Neuronal stem cell (in vitro differentiated cells): ENCODE results near the gene C20orf141.
A peak's percentile ranks its signal among the peaks of the same experiment; 100 is the strongest.

Experiments
- DNase-seq: peaks from one replicate; pipeline ENCODE4 v3.0.0-alpha.2; 2013; ENCODE audit warnings: low spot score
- H2AFZ ChIP-seq: one replicate; pipeline ENCODE4 v1.6.1; 2013; ENCODE audit warnings: mild to moderate bottlenecking, low read length, inconsistent platforms
- H2AK5ac ChIP-seq: 2 replicates; pipeline ENCODE4 v1.6.1; 2013; ENCODE audit warnings: low read depth, mild to moderate bottlenecking, inconsistent platforms, low read length, moderate library complexity, mixed read lengths
- H2BK120ac ChIP-seq: 2 replicates; pipeline ENCODE4 v1.6.1; 2013; ENCODE audit warnings: low read depth, mild to moderate bottlenecking, inconsistent platforms, low read length, moderate library complexity, mixed read lengths
- H2BK12ac ChIP-seq: one replicate; pipeline ENCODE4 v1.6.1; 2013; ENCODE audit warnings: low read length, inconsistent platforms
- H2BK15ac ChIP-seq: 2 replicates; pipeline ENCODE4 v1.6.1; 2013; ENCODE audit warnings: mild to moderate bottlenecking, low read length, inconsistent platforms, mixed read lengths
- H2BK5ac ChIP-seq: one replicate; pipeline ENCODE4 v1.6.1; 2013; ENCODE audit warnings: inconsistent platforms, mild to moderate bottlenecking, low read length, moderate library complexity
- H3K14ac ChIP-seq: one replicate; pipeline ENCODE4 v1.6.1; 2013; ENCODE audit warnings: low read length, inconsistent platforms
- H3K18ac ChIP-seq: 2 replicates; pipeline ENCODE4 v1.6.1; 2013; ENCODE audit warnings: low read length, inconsistent platforms
- H3K23ac ChIP-seq: 2 replicates; pipeline ENCODE4 v1.6.1; 2013; ENCODE audit warnings: low read depth, mild to moderate bottlenecking, mixed read lengths, low read length, inconsistent platforms; ENCODE audit not compliant: poor library complexity
- H3K27ac ChIP-seq: replicated peaks from 3 replicates; pipeline ENCODE4 v1.5.1; 2013; ENCODE audit warnings: low read length, inconsistent platforms
- H3K27me3 ChIP-seq, 3 experiments: 2 replicates each; pipeline ENCODE4 v1.6.1; 2013; ENCODE audit warnings: low read length in 3 of 3, mild to moderate bottlenecking in 2 of 3, inconsistent platforms in 1 of 3, low read depth in 1 of 3, mixed read lengths in 1 of 3, moderate library complexity in 1 of 3; ENCODE audit not compliant: control insufficient read depth in 3 of 3, insufficient read depth in 3 of 3
- H3K36me3 ChIP-seq, 2 donors: replicated peaks in 1 of 2; 2 replicates each; pipeline ENCODE4 v1.6.1; 2013; ENCODE audit warnings: low read length in 2 of 2; ENCODE audit not compliant: control insufficient read depth in 2 of 2, insufficient read depth in 2 of 2
- H3K4ac ChIP-seq: 2 replicates; pipeline ENCODE4 v1.6.1; 2013; ENCODE audit warnings: inconsistent platforms, mild to moderate bottlenecking, low read length, moderate library complexity
- H3K4me1 ChIP-seq, 2 donors: 1 replicate in 1 of 2; 2 replicates in 1 of 2; pipeline ENCODE4 v1.6.1; 2013; ENCODE audit warnings: low read length in 2 of 2, low read depth in 1 of 2; ENCODE audit not compliant: control insufficient read depth in 2 of 2, insufficient read depth in 1 of 2
- H3K4me2 ChIP-seq: one replicate; pipeline ENCODE4 v1.6.1; 2013; ENCODE audit warnings: mild to moderate bottlenecking, low read length, inconsistent platforms; ENCODE audit not compliant: insufficient read depth, poor library complexity, severe bottlenecking
- H3K4me3 ChIP-seq, 2 donors: 2 replicates each; pipeline ENCODE4 v1.5.1; 2013; ENCODE audit warnings: low read length in 2 of 2, mild to moderate bottlenecking in 2 of 2, inconsistent platforms in 1 of 2, moderate library complexity in 1 of 2
- H3K79me1 ChIP-seq: one replicate; pipeline ENCODE4 v1.6.1; 2013; ENCODE audit warnings: low read depth, mild to moderate bottlenecking, inconsistent platforms, low read length, moderate library complexity
- H3K9ac ChIP-seq: one replicate; pipeline ENCODE4 v1.6.1; 2013; ENCODE audit warnings: mild to moderate bottlenecking, low read depth, low read length, inconsistent platforms; ENCODE audit not compliant: poor library complexity
- H3K9me3 ChIP-seq, 2 donors: replicated peaks in 1 of 2; 2 replicates each; pipeline versions ENCODE3 to v1.6.1; 2013; ENCODE audit warnings: low read length in 2 of 2, mild to moderate bottlenecking in 2 of 2, inconsistent platforms in 1 of 2, low read depth in 1 of 2, mixed read lengths in 1 of 2, moderate library complexity in 1 of 2; ENCODE audit not compliant: control insufficient read depth in 2 of 2, insufficient read depth in 1 of 2
- H4K8ac ChIP-seq: one replicate; pipeline ENCODE4 v1.6.1; 2013; ENCODE audit warnings: low read depth, mild to moderate bottlenecking, inconsistent platforms, low read length, moderate library complexity
- H4K91ac ChIP-seq: one replicate; pipeline ENCODE4 v1.6.1; 2013; ENCODE audit warnings: low read length, low read depth, mild to moderate bottlenecking, inconsistent platforms; ENCODE audit not compliant: poor library complexity
- WGBS, 2 donors: extraction: QIAGEN DNeasy Blood & Tissue Kit; methylation state at CpG; one replicate each; pipeline ENCODE4 v1.1.7; 2013; ENCODE audit warnings: missing lambda C conversion rate in 2 of 2, mixed read lengths in 1 of 2; ENCODE audit not compliant: insufficient read length in 2 of 2, insufficient replicate concordance in 1 of 2; ENCODE audit errors: extremely low coverage in 2 of 2; 5-methylcytosine and 5-hydroxymethylcytosine counted together

Gene C20orf141

DNA sequence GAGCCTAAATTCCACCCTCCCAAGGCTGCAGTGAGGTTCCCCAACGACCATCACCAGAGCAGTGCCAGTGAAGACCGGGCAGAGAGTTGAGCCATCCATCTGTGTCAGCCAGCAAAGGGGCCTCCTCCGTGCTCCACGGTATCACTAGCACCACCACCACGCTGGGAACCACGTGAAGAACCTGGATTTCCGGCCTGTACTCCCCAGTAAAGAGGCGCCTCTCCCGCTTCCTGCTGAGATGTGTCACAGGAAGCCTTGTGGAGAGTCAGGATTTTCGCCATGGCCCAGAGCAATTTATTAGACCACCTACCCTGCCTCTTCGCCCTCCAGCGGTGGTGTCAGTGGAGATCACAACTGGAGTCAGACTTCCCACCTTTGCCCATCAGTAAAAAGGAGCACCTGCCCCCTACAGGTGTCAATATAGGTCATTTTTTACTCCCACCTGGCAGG, 43.1 kb upstream of the C20orf141 start:
- no peak overlapping the region for H2AK5ac ChIP-seq
- H3K4me2 ChIP-seq = no peak overlapping the region
- H3K27ac ChIP-seq = no peak overlapping the region
- no peak overlapping the region for H4K91ac ChIP-seq
- no peak overlapping the region for H2BK15ac ChIP-seq
- H2BK120ac ChIP-seq = no peak overlapping the region
- DNase-seq = no peak
- H3K79me1 ChIP-seq = no peaks in the 10 kb centered on the region
- H2BK12ac ChIP-seq = no peak overlapping the region
- WGBS, 2 donors = no CpG with 5 or more reads among the region's 12 CpGs
- H3K27me3 ChIP-seq = peaks cover 0 to 41% (median 0%) of the 10 kb centered on the region in 3 experiments
- H3K9ac ChIP-seq = peak overlapping the region; percentile 51
- H2AFZ ChIP-seq = no peak overlapping the region
- peaks cover 1 to 3% of the 10 kb centered on the region in 2 donors for H3K9me3 ChIP-seq
- no peak overlapping the region for H3K23ac ChIP-seq
- H4K8ac ChIP-seq = no peak overlapping the region
- peak overlapping the region; percentile 45 for H3K18ac ChIP-seq
- H3K36me3 ChIP-seq = no peaks in the 10 kb centered on the region
- no peak overlapping the region for H3K4me3 ChIP-seq
- H3K4me1 ChIP-seq = no peaks in the 10 kb centered on the region
- H3K4ac ChIP-seq = no peak overlapping the region
- H3K14ac ChIP-seq = no peak overlapping the region
- no peak overlapping the region for H2BK5ac ChIP-seq

GRCh38 chr20:2773812-2774211, 41.0 kb upstream of the C20orf141 start:
- H3K9ac ChIP-seq = no peak overlapping the region
- H3K9me3 ChIP-seq = peaks cover 1 to 3% of the 10 kb centered on the region in 2 donors
- H4K91ac ChIP-seq = no peak overlapping the region
- no peaks in the 10 kb centered on the region for H3K36me3 ChIP-seq
- H3K18ac ChIP-seq = no peak overlapping the region
- no peak overlapping the region for H2BK5ac ChIP-seq
- no peak overlapping the region for H2BK12ac ChIP-seq
- H3K27ac ChIP-seq = no peak overlapping the region
- no peak overlapping the region for H4K8ac ChIP-seq
- no peak overlapping the region for H2BK120ac ChIP-seq
- H3K4ac ChIP-seq = no peak overlapping the region
- no peak for DNase-seq
- H3K23ac ChIP-seq = no peak overlapping the region
- no peaks in the 10 kb centered on the region for H3K4me1 ChIP-seq
- no peaks in the 10 kb centered on the region for H3K79me1 ChIP-seq
- H2AFZ ChIP-seq = no peak overlapping the region
- H3K4me3 ChIP-seq = no peak overlapping the region
- no peak overlapping the region for H2AK5ac ChIP-seq
- no peak overlapping the region for H2BK15ac ChIP-seq
- H3K4me2 ChIP-seq = no peak overlapping the region
- WGBS, 2 donors = no CpG with 5 or more reads among the region's 9 CpGs
- H3K27me3 ChIP-seq = peaks cover 0 to 24% (median 0%) of the 10 kb centered on the region in 3 experiments
- H3K14ac ChIP-seq = no peak overlapping the region

- no peak overlapping the region for H3K9ac ChIP-seq
Observed at GRCh38 chr20:2775139-2775538, 39.6 kb upstream of the C20orf141 start.

DNA sequence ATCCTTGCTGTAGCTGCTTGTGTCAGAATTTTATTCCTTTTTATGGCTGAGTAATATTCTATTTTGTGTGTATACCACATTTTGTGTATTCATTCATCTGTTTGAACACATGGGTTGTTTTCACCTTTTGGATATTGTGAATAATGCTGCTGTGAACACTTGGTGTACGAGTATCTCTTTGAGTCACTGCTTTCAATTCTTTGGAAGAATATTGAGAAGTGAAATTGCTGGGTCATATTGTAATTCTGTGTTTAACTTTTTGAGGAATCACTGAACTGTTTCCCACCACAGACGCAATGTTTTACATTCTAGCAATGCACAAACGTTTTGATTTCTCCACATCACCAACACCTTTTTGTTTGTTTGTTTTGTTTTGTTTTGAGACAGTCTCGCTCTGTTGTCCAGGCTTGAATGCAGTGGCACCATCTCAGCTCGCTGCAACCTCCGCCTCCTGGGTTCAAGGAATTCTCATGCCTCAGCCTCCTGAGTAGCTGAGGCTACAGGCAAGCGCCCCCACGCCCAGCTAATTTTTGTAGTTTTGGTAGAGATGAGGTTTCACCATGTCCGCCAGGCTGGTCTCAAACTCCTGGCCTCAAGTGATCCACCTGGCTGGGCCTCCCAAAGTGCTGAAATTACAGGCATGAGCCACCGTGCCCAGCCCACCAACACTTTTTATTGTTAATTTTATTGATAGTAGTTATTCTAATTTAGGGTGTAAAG, 36.0 kb upstream of the C20orf141 start:
- Histone ChIP-seq H2BK15ac (no peak overlapping the region), H3K36me3 (no peaks in the 10 kb centered on the region), H3K27ac (no peak overlapping the region), H3K79me1 (no peaks in the 10 kb centered on the region), H3K9ac (no peak overlapping the region), H3K4me2 (no peak overlapping the region), H3K27me3 (peaks cover 0 to 3% (median 2%) of the 10 kb centered on the region in 3 experiments), H3K23ac (no peak overlapping the region), H2BK120ac (no peak overlapping the region), H4K91ac (no peak overlapping the region), H2BK12ac (no peak overlapping the region), H3K4me3 (no peak overlapping the region), H3K14ac (no peak overlapping the region), H2AFZ (no peak overlapping the region), H3K9me3 (peaks cover 3% of the 10 kb centered on the region in 2 donors), H2AK5ac (no peak overlapping the region), H3K4ac (no peak overlapping the region), H4K8ac (no peak overlapping the region), H2BK5ac (no peak overlapping the region), H3K4me1 (no peaks in the 10 kb centered on the region), H3K18ac (no peak overlapping the region)
- DNase-seq = no peak
- no CpG with 5 or more reads among the region's 10 CpGs for WGBS, 2 donors

More at GRCh38 chr20:2775139-2775538, 39.6 kb upstream of the C20orf141 start:
- H3K18ac ChIP-seq = no peak overlapping the region
- H3K23ac ChIP-seq = no peak overlapping the region
- H3K4me2 ChIP-seq = no peak overlapping the region
- H3K27me3 ChIP-seq = peaks cover 0 to 12% (median 0%) of the 10 kb centered on the region in 3 experiments
- H2BK5ac ChIP-seq = no peak overlapping the region
- H2AK5ac ChIP-seq = no peak overlapping the region
- no peak overlapping the region for H2AFZ ChIP-seq
- no peaks in the 10 kb centered on the region for H3K36me3 ChIP-seq
- H3K9me3 ChIP-seq = peaks cover 1 to 3% of the 10 kb centered on the region in 2 donors
- no peak overlapping the region for H4K91ac ChIP-seq
- H3K4me1 ChIP-seq = no peaks in the 10 kb centered on the region
- H4K8ac ChIP-seq = no peak overlapping the region
- H2BK15ac ChIP-seq = no peak overlapping the region
- WGBS, 2 donors = no CpG with 5 or more reads among the region's 3 CpGs
- H3K4ac ChIP-seq = no peak overlapping the region
- DNase-seq = no peak
- H2BK12ac ChIP-seq = no peak overlapping the region
- no peak overlapping the region for H2BK120ac ChIP-seq
- H3K14ac ChIP-seq = no peak overlapping the region
- H3K27ac ChIP-seq = no peak overlapping the region
- H3K79me1 ChIP-seq = no peaks in the 10 kb centered on the region
- no peak overlapping the region for H3K4me3 ChIP-seq
